ENCODE data around the gene UBE2L5.
"Not testable (repeated sequence)": the region's sequence is repeated elsewhere in the genome, so short reads cannot be mapped to it uniquely, and the experiment has no call there.

The UBE2L5 gene

GRCh38 chr13:30423891-30424290 lies 1.6 kb downstream of the UBE2L5 start:
- no peak overlapping the region for H3K27ac ChIP-seq (ENCODE audit: low read length)
- no peaks in the 10 kb centered on the region for H3K36me3 ChIP-seq (ENCODE audit: control insufficient read depth in 1 of 2, insufficient read depth in 2 of 2, low read length in 2 of 2)
- peaks cover 8 to 20% of the 10 kb centered on the region in 2 donors for H3K4me1 ChIP-seq (ENCODE audit: control insufficient read depth in 1 of 2, insufficient read depth in 2 of 2, low read length in 2 of 2)
- H3K4me3 ChIP-seq (ENCODE audit: low read depth in 1 of 2, low read length in 2 of 2) = no peak overlapping the region
- H3K27me3 ChIP-seq (ENCODE audit: low read depth, low read length) = no peaks in the 10 kb centered on the region
- H3K9me3 ChIP-seq (ENCODE audit: control insufficient read depth in 1 of 2, low read length in 2 of 2) = no peaks in the 10 kb centered on the region

GRCh38 chr13:30429235-30429634 lies 6.9 kb downstream of the UBE2L5 start:
- Histone ChIP-seq H3K4me1 (ENCODE audit: control insufficient read depth in 1 of 2, insufficient read depth in 2 of 2, low read length in 2 of 2) (peaks cover 0 to 5% of the 10 kb centered on the region in 2 donors), H3K9me3 (ENCODE audit: control insufficient read depth in 1 of 2, low read length in 2 of 2) (no peaks in the 10 kb centered on the region), H3K27me3 (ENCODE audit: low read depth, low read length) (no peaks in the 10 kb centered on the region), H3K36me3 (ENCODE audit: control insufficient read depth in 1 of 2, insufficient read depth in 2 of 2, low read length in 2 of 2) (no peaks in the 10 kb centered on the region), H3K4me3 (ENCODE audit: low read depth in 1 of 2, low read length in 2 of 2) (no peak overlapping the region), H3K27ac (ENCODE audit: low read length) (no peak overlapping the region)

GRCh38 chr13:30429721-30430694 lies 7.7 kb downstream of the UBE2L5 start:
- H3K9me3 ChIP-seq (ENCODE audit: control insufficient read depth in 1 of 2, low read length in 2 of 2) = no peaks in the 10 kb centered on the region
- H3K27ac ChIP-seq (ENCODE audit: low read length) = no peak overlapping the region
- no peak overlapping the region for H3K4me3 ChIP-seq (ENCODE audit: low read depth in 1 of 2, low read length in 2 of 2)
- no peaks in the 10 kb centered on the region for H3K27me3 ChIP-seq (ENCODE audit: low read depth, low read length)
- H3K4me1 ChIP-seq (ENCODE audit: control insufficient read depth in 1 of 2, insufficient read depth in 2 of 2, low read length in 2 of 2) = peaks cover 0 to 5% of the 10 kb centered on the region in 2 donors
- no peaks in the 10 kb centered on the region for H3K36me3 ChIP-seq (ENCODE audit: control insufficient read depth in 1 of 2, insufficient read depth in 2 of 2, low read length in 2 of 2)

GRCh38 chr13:30431269-30431940 lies 9.1 kb downstream of the UBE2L5 start:
- Histone ChIP-seq H3K4me3 (ENCODE audit: low read depth in 1 of 2, low read length in 2 of 2) (no peak overlapping the region), H3K27me3 (ENCODE audit: low read depth, low read length) (no peaks in the 10 kb centered on the region), H3K27ac (ENCODE audit: low read length) (no peak overlapping the region), H3K36me3 (ENCODE audit: control insufficient read depth in 1 of 2, insufficient read depth in 2 of 2, low read length in 2 of 2) (no peaks in the 10 kb centered on the region), H3K4me1 (ENCODE audit: control insufficient read depth in 1 of 2, insufficient read depth in 2 of 2, low read length in 2 of 2) (peaks cover 0 to 5% of the 10 kb centered on the region in 2 donors), H3K9me3 (ENCODE audit: control insufficient read depth in 1 of 2, low read length in 2 of 2) (no peaks in the 10 kb centered on the region)

- Histone ChIP-seq H3K4me1 (ENCODE audit: control insufficient read depth in 1 of 2, insufficient read depth in 2 of 2, low read length in 2 of 2) (no peaks in the 10 kb centered on the region), H3K9me3 (ENCODE audit: control insufficient read depth in 1 of 2, low read length in 2 of 2) (no peaks in the 10 kb centered on the region), H3K27me3 (ENCODE audit: low read depth, low read length) (no peaks in the 10 kb centered on the region), H3K27ac (ENCODE audit: low read length) (no peak overlapping the region), H3K4me3 (ENCODE audit: low read depth in 1 of 2, low read length in 2 of 2) (no peak overlapping the region), H3K36me3 (ENCODE audit: control insufficient read depth in 1 of 2, insufficient read depth in 2 of 2, low read length in 2 of 2) (no peaks in the 10 kb centered on the region)
Observed at GRCh38 chr13:30435911-30436451, 13.7 kb downstream of the UBE2L5 start.

- Histone ChIP-seq H3K4me3 (ENCODE audit: low read depth in 1 of 2, low read length in 2 of 2) (no peak overlapping the region), H3K4me1 (ENCODE audit: control insufficient read depth in 1 of 2, insufficient read depth in 2 of 2, low read length in 2 of 2) (no peaks in the 10 kb centered on the region), H3K36me3 (ENCODE audit: control insufficient read depth in 1 of 2, insufficient read depth in 2 of 2, low read length in 2 of 2) (no peaks in the 10 kb centered on the region), H3K9me3 (ENCODE audit: control insufficient read depth in 1 of 2, low read length in 2 of 2) (no peaks in the 10 kb centered on the region), H3K27ac (ENCODE audit: low read length) (no peak overlapping the region), H3K27me3 (ENCODE audit: low read depth, low read length) (no peaks in the 10 kb centered on the region)
Observed at GRCh38 chr13:30437177-30437576, 14.9 kb downstream of the UBE2L5 start.

GRCh38 chr13:30438286-30438685 lies 16.0 kb downstream of the UBE2L5 start:
- Histone ChIP-seq H3K27ac (ENCODE audit: low read length) (no peak overlapping the region), H3K27me3 (ENCODE audit: low read depth, low read length) (no peaks in the 10 kb centered on the region), H3K9me3 (ENCODE audit: control insufficient read depth in 1 of 2, low read length in 2 of 2) (no peaks in the 10 kb centered on the region), H3K4me3 (ENCODE audit: low read depth in 1 of 2, low read length in 2 of 2) (no peak overlapping the region), H3K4me1 (ENCODE audit: control insufficient read depth in 1 of 2, insufficient read depth in 2 of 2, low read length in 2 of 2) (no peaks in the 10 kb centered on the region), H3K36me3 (ENCODE audit: control insufficient read depth in 1 of 2, insufficient read depth in 2 of 2, low read length in 2 of 2) (no peaks in the 10 kb centered on the region)

- Histone ChIP-seq H3K27ac (ENCODE audit: low read length) (no peak overlapping the region), H3K4me1 (ENCODE audit: control insufficient read depth in 1 of 2, insufficient read depth in 2 of 2, low read length in 2 of 2) (peaks cover 0 to 3% of the 10 kb centered on the region in 2 donors), H3K9me3 (ENCODE audit: control insufficient read depth in 1 of 2, low read length in 2 of 2) (no peaks in the 10 kb centered on the region), H3K4me3 (ENCODE audit: low read depth in 1 of 2, low read length in 2 of 2) (no peak overlapping the region), H3K27me3 (ENCODE audit: low read depth, low read length) (no peaks in the 10 kb centered on the region), H3K36me3 (ENCODE audit: control insufficient read depth in 1 of 2, insufficient read depth in 2 of 2, low read length in 2 of 2) (no peaks in the 10 kb centered on the region)
Observed at GRCh38 chr13:30440910-30441703, 18.8 kb downstream of the UBE2L5 start.

GRCh38 chr13:30442926-30443325 lies 20.6 kb downstream of the UBE2L5 start:
- H3K27ac ChIP-seq (ENCODE audit: low read length) = no peak overlapping the region
- no peaks in the 10 kb centered on the region for H3K9me3 ChIP-seq (ENCODE audit: control insufficient read depth in 1 of 2, low read length in 2 of 2)
- H3K36me3 ChIP-seq (ENCODE audit: control insufficient read depth in 1 of 2, insufficient read depth in 2 of 2, low read length in 2 of 2) = no peaks in the 10 kb centered on the region
- peaks cover 0 to 9% of the 10 kb centered on the region in 2 donors for H3K4me1 ChIP-seq (ENCODE audit: control insufficient read depth in 1 of 2, insufficient read depth in 2 of 2, low read length in 2 of 2)
- no peaks in the 10 kb centered on the region for H3K27me3 ChIP-seq (ENCODE audit: low read depth, low read length)
- no peak overlapping the region for H3K4me3 ChIP-seq (ENCODE audit: low read depth in 1 of 2, low read length in 2 of 2)

- not testable (repeated sequence) for H3K27ac ChIP-seq (ENCODE audit: low read length); H3K4me1 ChIP-seq (ENCODE audit: control insufficient read depth in 1 of 2, insufficient read depth in 2 of 2, low read length in 2 of 2); H3K36me3 ChIP-seq (ENCODE audit: control insufficient read depth in 1 of 2, insufficient read depth in 2 of 2, low read length in 2 of 2)
Observed at GRCh38 chr13:30443491-30443890, 21.2 kb downstream of the UBE2L5 start.

GRCh38 chr13:30443957-30444404 lies 21.7 kb downstream of the UBE2L5 start:
- no peaks in the 10 kb centered on the region for H3K36me3 ChIP-seq (ENCODE audit: control insufficient read depth in 1 of 2, insufficient read depth in 2 of 2, low read length in 2 of 2)
- H3K27ac ChIP-seq (ENCODE audit: low read length) = no peak overlapping the region
- H3K27me3 ChIP-seq (ENCODE audit: low read depth, low read length) = no peaks in the 10 kb centered on the region
- H3K4me3 ChIP-seq (ENCODE audit: low read depth in 1 of 2, low read length in 2 of 2) = no peak overlapping the region
- no peaks in the 10 kb centered on the region for H3K9me3 ChIP-seq (ENCODE audit: control insufficient read depth in 1 of 2, low read length in 2 of 2)
- peaks cover 0 to 9% of the 10 kb centered on the region in 2 donors for H3K4me1 ChIP-seq (ENCODE audit: control insufficient read depth in 1 of 2, insufficient read depth in 2 of 2, low read length in 2 of 2)

More at GRCh38 chr13:30443491-30443890, 21.2 kb downstream of the UBE2L5 start:
- H3K4me3 ChIP-seq (ENCODE audit: low read depth in 1 of 2, low read length in 2 of 2); H3K9me3 ChIP-seq (ENCODE audit: control insufficient read depth in 1 of 2, low read length in 2 of 2); H3K27me3 ChIP-seq (ENCODE audit: low read depth, low read length): not testable (repeated sequence)

Measured in muscle layer of duodenum (tissue), 2 donors.